Lower leg skin (tissue), 3 donors: ENCODE results near the gene POLE2.
"Not testable (repeated sequence)": the region's sequence is repeated elsewhere in the genome, so short reads cannot be mapped to it uniquely, and the experiment has no call there.

ENCODE experiments used
- POLR2A ChIP-seq, 2 donors: fragments of 450-650 bp; IDR thresholded peaks; one replicate each; pipeline ENCODE4 v1.6.1; 2016 to 2017; ENCODE audit warnings: antibody characterized with exemption in 2 of 2, mild to moderate bottlenecking in 1 of 2, moderate library complexity in 1 of 2
- TF ChIP-seq, protein P1 (sequence below), 3 donors: fragments of 450-650 bp; IDR thresholded peaks; one replicate each; pipeline ENCODE4 v1.5.1; 2016; ENCODE audit warnings: antibody characterized with exemption in 3 of 3, mild to moderate bottlenecking in 3 of 3, moderate library complexity in 2 of 3

DNA sequence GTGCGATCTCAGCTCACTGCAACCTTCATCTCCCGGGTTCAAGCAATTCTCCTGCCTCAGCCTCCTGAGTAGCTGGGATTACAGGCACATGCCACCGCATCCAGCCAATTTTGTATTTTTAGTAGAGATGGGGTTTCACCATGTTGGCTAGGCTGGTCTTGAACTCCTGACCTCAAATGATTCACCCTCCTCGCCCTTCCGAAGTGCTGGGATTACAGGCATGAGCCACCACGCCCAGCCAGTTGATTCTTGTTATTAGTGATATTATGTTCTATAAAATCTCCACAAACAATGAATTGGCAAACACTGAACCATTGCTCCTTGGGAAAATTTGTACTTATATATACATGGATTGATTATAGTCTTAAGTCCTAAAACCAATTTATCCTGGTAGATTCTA, 30.5 kb downstream of the POLE2 start:
- TF ChIP-seq POLR2A (IDR thresholded peaks at IDR 0.05) = not testable (repeated sequence)
- TF ChIP-seq, protein P1, sequence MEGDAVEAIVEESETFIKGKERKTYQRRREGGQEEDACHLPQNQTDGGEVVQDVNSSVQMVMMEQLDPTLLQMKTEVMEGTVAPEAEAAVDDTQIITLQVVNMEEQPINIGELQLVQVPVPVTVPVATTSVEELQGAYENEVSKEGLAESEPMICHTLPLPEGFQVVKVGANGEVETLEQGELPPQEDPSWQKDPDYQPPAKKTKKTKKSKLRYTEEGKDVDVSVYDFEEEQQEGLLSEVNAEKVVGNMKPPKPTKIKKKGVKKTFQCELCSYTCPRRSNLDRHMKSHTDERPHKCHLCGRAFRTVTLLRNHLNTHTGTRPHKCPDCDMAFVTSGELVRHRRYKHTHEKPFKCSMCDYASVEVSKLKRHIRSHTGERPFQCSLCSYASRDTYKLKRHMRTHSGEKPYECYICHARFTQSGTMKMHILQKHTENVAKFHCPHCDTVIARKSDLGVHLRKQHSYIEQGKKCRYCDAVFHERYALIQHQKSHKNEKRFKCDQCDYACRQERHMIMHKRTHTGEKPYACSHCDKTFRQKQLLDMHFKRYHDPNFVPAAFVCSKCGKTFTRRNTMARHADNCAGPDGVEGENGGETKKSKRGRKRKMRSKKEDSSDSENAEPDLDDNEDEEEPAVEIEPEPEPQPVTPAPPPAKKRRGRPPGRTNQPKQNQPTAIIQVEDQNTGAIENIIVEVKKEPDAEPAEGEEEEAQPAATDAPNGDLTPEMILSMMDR (IDR thresholded peaks at IDR 0.05) = not testable (repeated sequence)
